HepG2 (cell line): ENCODE measurements around the gene PRSS27. TPM values are rescaled to one million over a fixed set of nuclear protein-coding genes. Genes with fewer than 3 reads are reported as not detected.

ENCODE experiments used
- ARNTL ChIP-seq: sonication (generic); formaldehyde crosslinking; IDR thresholded peaks from 2 replicates; pipeline ENCODE4 v1.4.0; 2020; ENCODE audit warnings: mild to moderate bottlenecking, missing genetic modification reagents
- ATF5 ChIP-seq: sonication (generic); formaldehyde crosslinking; IDR thresholded peaks from 2 replicates; pipeline ENCODE4 v1.4.0; 2020; ENCODE audit warnings: mild to moderate bottlenecking, low read depth, missing genetic modification reagents
- FOXA3 ChIP-seq: IDR thresholded peaks from 2 replicates; pipeline ENCODE4 v1.6.1; 2016; ENCODE audit warnings: missing genetic modification reagents, missing compliant biosample characterization
- GATAD1 ChIP-seq: IDR thresholded peaks from 2 replicates; pipeline ENCODE4 v1.6.1; 2016; ENCODE audit warnings: missing genetic modification reagents, missing compliant biosample characterization
- JUND ChIP-seq: sonication (generic); formaldehyde crosslinking; IDR thresholded peaks from 2 replicates; pipeline ENCODE4 v1.8.0; 2022; ENCODE audit warnings: mild to moderate bottlenecking, missing genetic modification reagents
- MNT ChIP-seq: fragments of 450-650 bp; IDR thresholded peaks from 2 replicates; pipeline ENCODE4 v1.6.1; 2016
- NR3C1 ChIP-seq: sonication (generic); formaldehyde crosslinking; IDR thresholded peaks from 2 replicates; pipeline ENCODE4 v1.4.0; 2020; ENCODE audit warnings: missing genetic modification reagents
- PHF20 ChIP-seq: sonication (generic); formaldehyde crosslinking; IDR thresholded peaks from 2 replicates; pipeline ENCODE4 v1.5.0; 2020; ENCODE audit warnings: mild to moderate bottlenecking, missing genetic modification reagents
- POLR2G ChIP-seq: fragments of 200-400 bp; formaldehyde crosslinking; IDR thresholded peaks from 2 replicates; pipeline ENCODE4 v1.6.1; 2018; ENCODE audit warnings: mild to moderate bottlenecking, low read depth, low read length, moderate library complexity
- PRMT3 ChIP-seq: sonication (generic); formaldehyde crosslinking; IDR thresholded peaks from 2 replicates; pipeline ENCODE4 v1.8.1; 2022; ENCODE audit warnings: low read depth, mild to moderate bottlenecking, moderate library complexity, missing genetic modification reagents, borderline replicate concordance
- SRSF1 ChIP-seq: fragments of 200-400 bp; formaldehyde crosslinking; optimal IDR thresholded peaks from 2 replicates; pipeline ENCODE3; 2017; ENCODE audit warnings: mild to moderate bottlenecking, low read depth, low read length, moderate library complexity
- TARDBP ChIP-seq: sonication (generic); formaldehyde crosslinking; IDR thresholded peaks from 2 replicates; pipeline ENCODE4 v1.8.0; 2022; ENCODE audit warnings: mild to moderate bottlenecking, missing genetic modification reagents
- TFDP2 ChIP-seq: sonication (generic); formaldehyde crosslinking; IDR thresholded peaks from 2 replicates; pipeline ENCODE4 v1.4.0; 2020; ENCODE audit warnings: missing genetic modification reagents
- TRAFD1 ChIP-seq: sonication (generic); formaldehyde crosslinking; IDR thresholded peaks from 2 replicates; pipeline ENCODE4 v1.5.1; 2020; ENCODE audit warnings: missing genetic modification reagents, mild to moderate bottlenecking, borderline replicate concordance
- ZMAT3 ChIP-seq: sonication (generic); formaldehyde crosslinking; conservative IDR thresholded peaks from 2 replicates; pipeline ENCODE4 v1.7.0; 2021; ENCODE audit warnings: missing genetic modification reagents
- ZNF235 ChIP-seq: sonication (generic); formaldehyde crosslinking; IDR thresholded peaks from 2 replicates; pipeline ENCODE4 v1.8.1; 2023; ENCODE audit warnings: mild to moderate bottlenecking, missing genetic modification reagents, borderline replicate concordance
- ZNF280B ChIP-seq: sonication (generic); formaldehyde crosslinking; IDR thresholded peaks from 2 replicates; pipeline ENCODE4 v1.5.0; 2020; ENCODE audit warnings: missing genetic modification reagents, mild to moderate bottlenecking, borderline replicate concordance
- ZNF556 ChIP-seq: sonication (generic); formaldehyde crosslinking; IDR thresholded peaks from 2 replicates; pipeline ENCODE4 v1.4.0; 2020; ENCODE audit warnings: mild to moderate bottlenecking, missing genetic modification reagents, borderline replicate concordance
- ZNF567 ChIP-seq: sonication (generic); formaldehyde crosslinking; IDR thresholded peaks from 2 replicates; pipeline ENCODE4 v1.8.1; 2023; ENCODE audit warnings: mild to moderate bottlenecking, missing genetic modification reagents, borderline replicate concordance
- ZNF660 ChIP-seq: sonication (generic); formaldehyde crosslinking; IDR thresholded peaks from 2 replicates; pipeline ENCODE4 v1.5.1; 2020; ENCODE audit warnings: mild to moderate bottlenecking, low read depth, missing genetic modification reagents, borderline replicate concordance
- ZNF784 ChIP-seq: sonication (generic); formaldehyde crosslinking; IDR thresholded peaks from 2 replicates; pipeline ENCODE4 v1.5.1; 2020; ENCODE audit warnings: missing genetic modification reagents, mild to moderate bottlenecking, borderline replicate concordance
- polyA plus RNA-seq, 8 experiments: library from polyadenylated mRNA; depleted of rRNA in 3 of 8; stranded (reverse) in 7 of 8; unstranded in 1 of 8; fragments of >200 nt; fragmentation: Illumina TruSeq in 4 of 8; extraction: Trizol in 4 of 8; gene quantifications; 2 replicates each; pipeline versions ENCODE4 v1.2.1 to v1.2.3, GENCODE V29; 2011 to 2016; ENCODE audit warnings: low read depth in 4 of 8, missing spikeins in 1 of 8, mixed read lengths in 1 of 8; ENCODE audit not compliant: insufficient read depth in 1 of 8
- total RNA-seq, 5 experiments: library from RNA; depleted of rRNA; stranded (reverse); fragments of >200 nt; fragmentation: Illumina TruSeq; extraction: Trizol; gene quantifications; 2 replicates each; pipeline ENCODE4 v1.2.3, GENCODE V29; 2016; ENCODE audit warnings: low read depth in 1 of 5

The PRSS27 gene
- total and polyA plus RNA-seq, 2 of the 13 experiments (the other 11 are each of a cell fraction or from before 2014, with no cell fraction given) = 0.20 to 0.73 TPM

- TF ChIP-seq SRSF1 (peak; percentile 57), ZNF235 (no peak), MNT (peak; percentile 55), FOXA3 (CRISPR knock-in tag) (peak; percentile 80), TFDP2 (peak; percentile 83), ZNF556 (peak; percentile 98), JUND (peak; percentile 53; the same call in 1 of the 2 replicates), ARNTL (CRISPR knock-in tag) (peak; percentile 89), PHF20 (CRISPR knock-in tag) (peak; percentile 99), GATAD1 (CRISPR knock-in tag) (peak; percentile 99), ZNF784 (CRISPR knock-in tag) (peak; percentile 88; the same call in 1 of the 2 replicates), TARDBP (CRISPR knock-in tag) (peak; percentile 99), TRAFD1 (CRISPR knock-in tag) (no peak; the same call in 1 of the 2 replicates), ZMAT3 (peak; percentile 92), NR3C1 (CRISPR knock-in tag) (no peak), ZNF567 (CRISPR knock-in tag) (peak; percentile 83; the same call in 1 of the 2 replicates), PRMT3 (CRISPR knock-in tag) (no peak), ATF5 (CRISPR knock-in tag) (no peak; the same call in 1 of the 2 replicates), ZNF280B (peak; percentile 97), POLR2G (peak; percentile 97), ZNF660 (CRISPR knock-in tag) (no peak)
These were observed 37.6 kb downstream of the PRSS27 start, which contains the start of gene KCTD5 (continued) for GRCh38 chr16:2682209-2683021.
